MV-4-11 (cell line): ENCODE results near the gene LRIT2.
A peak's percentile ranks its signal among the peaks of the same experiment; 100 is the strongest.

Experiments used
- DNase-seq: peaks from one replicate; lab custom pipeline; 2025; lab: John Stamatoyannopoulos, UW

The LRIT2 gene

DNA sequence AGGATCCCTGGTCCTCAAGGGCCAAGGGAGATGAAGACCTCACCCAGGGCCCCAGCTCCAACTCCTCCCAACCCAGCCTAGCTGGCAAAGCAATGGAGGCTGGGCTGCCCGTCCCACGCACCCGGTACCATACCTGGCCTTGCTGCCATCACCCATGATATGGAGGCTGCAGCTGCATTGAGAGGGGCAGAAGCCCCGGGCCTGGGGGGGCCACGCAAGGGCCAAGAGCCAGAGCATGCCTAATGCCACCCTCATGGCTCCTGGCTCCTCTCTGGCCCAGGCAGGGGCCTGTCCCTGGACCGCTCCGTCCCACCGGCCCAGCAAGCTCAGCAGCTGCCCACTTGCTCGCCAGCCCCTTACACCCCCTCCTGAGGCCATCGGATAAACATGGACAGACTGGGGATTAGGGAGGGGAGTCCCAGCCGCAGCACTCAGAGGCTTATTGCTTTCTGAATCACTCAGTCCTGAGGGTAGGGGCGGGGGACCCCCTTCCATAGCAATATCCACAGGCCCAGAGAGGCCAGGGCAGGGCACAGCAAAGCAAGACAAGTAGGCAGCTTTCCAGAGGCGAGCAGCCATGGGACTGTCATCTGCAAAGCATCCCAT, 15.9 kb upstream of the LRIT2 start, which contains the start of gene LRIT1:
LRIT1 (minus strand) TSS at position 362 of the 606 bp plus-strand sequence; CDS start at position 255, 107 bp downstream.
- DNase-seq = no peak

DNA sequence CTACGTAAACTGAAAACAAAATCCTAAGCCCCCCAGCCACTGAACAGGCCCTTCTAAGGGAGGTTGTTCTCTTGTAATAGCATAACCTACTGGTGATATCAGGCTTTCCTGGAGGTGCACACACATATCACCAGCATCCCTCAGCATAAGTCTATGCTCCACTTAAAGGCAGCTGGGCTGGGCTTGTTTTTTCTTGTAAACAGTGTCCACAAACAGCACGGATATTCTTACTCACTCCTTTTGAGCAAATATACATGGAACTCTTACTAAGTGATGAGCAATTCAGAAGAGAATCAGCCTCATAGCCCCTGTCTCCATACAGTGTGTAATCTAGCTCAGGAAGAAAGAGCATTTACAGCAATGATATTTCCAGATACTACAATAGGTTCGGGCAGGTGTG, 13.6 kb upstream of the LRIT2 start:
- no peak for DNase-seq

DNA sequence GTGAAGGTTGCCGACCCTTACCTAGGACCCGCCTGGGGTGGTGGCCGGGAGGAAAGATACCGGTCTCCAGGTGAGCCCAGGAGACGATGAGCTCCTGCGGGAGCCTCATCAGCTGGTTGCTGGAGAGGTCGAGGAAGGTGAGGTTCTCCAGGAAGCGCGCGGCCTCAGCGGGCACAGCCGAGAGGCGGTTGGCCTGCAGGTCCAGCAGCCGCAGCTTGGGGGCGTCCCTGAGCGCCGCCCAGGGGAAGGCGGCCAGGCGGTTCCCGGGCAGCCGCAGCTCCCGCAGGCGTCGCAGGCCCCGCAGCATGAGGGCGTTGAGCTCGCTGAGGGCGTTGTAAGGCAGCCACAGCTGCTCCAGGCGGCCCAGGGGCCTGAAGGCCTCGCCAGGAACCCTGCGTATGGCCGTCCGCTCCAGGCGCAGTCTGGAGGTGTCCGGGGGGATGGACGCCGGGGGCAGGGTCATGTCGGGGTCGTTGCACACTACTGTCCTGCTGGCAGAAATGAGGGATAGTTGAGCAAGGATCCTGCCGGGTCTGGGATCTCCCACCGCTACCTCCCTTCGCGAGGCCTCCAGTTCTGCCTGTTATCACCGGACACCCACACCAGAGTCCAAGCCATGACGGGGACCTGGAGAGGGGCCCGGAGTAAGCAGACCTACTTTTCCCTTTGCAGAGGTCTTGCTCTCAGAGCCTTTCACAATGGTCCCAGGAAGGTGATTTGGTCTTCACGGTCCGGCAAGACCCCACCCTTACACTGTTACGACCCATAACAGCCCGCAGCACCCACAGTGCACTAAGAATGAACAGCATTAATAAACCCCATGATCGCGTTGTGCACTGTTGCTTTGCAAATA, 12.1 kb upstream of the LRIT2 start:
- no peak for DNase-seq

DNA sequence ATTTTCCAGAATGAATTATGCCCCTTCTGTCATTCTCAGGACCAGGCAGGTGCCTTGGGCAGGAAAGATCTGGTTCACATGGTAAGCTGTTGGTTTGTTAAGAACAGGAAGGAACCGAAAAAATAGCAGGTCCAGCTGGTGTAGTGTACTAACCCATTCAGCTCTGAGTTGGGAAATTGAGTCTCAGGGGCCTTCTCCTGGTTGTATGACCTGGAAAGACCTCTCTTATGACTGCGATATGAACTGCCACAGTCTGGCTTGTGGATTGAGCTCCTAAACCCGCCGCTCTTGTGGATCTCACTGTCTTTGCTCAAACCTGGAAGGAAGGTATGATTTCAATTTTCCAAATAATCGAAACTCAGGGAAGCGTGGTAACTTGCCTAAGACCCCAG, 11.5 kb upstream of the LRIT2 start:
- DNase-seq = no peak

DNA sequence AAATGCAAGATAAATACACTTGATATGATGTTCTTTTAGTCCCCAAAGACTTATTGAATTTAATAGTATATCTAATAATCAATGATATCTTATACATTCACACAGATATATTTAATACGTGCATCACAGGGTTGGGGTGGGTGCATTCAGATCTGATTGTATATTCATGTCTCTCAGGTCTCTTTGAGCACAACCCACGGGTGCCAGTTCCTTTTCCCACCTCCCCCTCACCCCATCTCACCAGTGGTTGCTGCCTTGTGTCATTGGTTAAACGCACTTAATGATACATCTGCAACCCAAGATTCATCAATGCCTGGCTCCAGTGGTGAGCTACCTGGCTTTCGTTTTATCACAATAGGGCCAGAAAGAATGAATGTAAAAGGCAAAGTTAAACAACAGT, 9.8 kb upstream of the LRIT2 start:
- no peak for DNase-seq

DNA sequence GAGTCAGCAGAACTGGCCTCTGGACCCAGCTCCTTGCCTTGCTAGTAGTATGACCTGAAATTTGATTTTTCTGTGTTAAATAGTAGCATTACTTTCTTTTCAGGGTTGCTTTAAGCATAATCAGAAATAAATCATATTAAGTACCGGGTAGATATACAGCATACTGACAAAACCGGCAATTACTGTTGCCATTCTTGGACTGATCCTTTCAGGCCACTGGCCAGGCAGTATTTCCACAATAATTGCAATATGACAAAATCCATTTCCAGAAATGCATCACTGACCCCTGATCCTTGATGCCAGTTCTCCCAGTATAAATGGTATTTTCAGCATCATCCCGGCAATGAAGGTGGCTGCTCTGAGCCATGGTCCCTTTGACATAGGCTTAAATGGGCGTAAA, 9.1 kb upstream of the LRIT2 start:
- DNase-seq = no peak

DNA sequence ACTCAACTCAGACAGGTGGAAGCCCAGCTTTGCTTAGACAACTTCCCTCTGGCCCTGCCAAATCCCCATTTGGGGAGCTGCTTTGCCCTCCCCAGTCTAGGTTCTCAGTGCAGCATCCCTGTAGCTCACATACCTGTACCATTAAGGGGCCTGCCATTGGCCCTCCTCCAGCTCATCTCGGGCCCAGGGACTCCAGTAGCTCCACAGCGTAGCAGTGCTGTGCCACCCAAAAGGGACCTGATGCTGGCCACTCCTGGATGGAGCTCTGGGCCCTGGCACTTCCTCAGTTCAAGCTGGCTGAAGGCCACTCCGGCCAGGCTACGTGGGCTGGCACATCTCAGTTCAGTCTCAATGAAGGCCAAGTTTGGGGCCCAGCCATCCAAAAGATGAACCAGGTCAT, 8.6 kb upstream of the LRIT2 start:
- DNase-seq = no peak

- DNase-seq = no peak
Measured at GRCh38 chr10:84232376-84232775, 7.0 kb upstream of the LRIT2 start.

GRCh38 chr10:84230359-84230758, 5.0 kb upstream of the LRIT2 start:
- DNase-seq = no peak

DNA sequence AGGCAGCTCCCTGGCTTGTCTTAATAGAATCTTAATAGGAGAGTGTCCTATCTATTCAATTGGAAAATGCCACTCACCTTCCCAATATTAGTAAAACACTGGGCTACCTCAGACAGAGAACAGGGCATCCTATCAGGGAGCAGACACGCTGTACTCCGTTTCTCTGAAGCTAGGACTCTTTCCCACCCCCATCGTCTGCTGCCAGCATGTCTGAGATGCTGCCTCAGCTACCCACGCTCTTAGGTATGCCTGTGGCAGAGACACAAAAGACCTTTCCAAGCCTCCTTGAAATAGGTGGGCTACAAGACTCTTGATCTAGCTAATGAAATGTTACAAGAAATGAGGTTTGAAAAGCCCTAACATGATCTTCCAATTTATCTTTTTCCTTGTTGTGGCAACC, 2.5 kb upstream of the LRIT2 start:
- no peak for DNase-seq

DNA sequence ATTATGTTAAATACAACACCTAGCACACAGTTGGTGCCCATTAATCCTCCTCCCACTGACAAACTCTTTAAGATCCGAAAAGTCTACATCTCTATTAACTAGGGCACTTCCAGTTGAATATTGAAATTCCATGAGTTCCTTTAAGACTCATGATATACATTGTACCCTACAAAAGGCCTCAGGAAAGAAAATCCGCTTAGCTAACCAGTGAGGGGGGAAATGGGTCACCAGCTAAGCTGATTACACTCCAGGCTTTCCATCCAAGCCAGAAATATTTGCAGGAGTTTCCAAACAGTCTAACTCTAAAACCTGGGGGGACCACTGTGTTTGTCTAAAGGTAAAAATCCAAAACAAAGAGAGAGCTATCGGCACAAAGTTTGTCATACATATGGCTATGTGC, 1.3 kb upstream of the LRIT2 start:
- no peak for DNase-seq

GRCh38 chr10:84224411-84225028, 824 bp downstream of the LRIT2 start:
- no peak for DNase-seq

DNA sequence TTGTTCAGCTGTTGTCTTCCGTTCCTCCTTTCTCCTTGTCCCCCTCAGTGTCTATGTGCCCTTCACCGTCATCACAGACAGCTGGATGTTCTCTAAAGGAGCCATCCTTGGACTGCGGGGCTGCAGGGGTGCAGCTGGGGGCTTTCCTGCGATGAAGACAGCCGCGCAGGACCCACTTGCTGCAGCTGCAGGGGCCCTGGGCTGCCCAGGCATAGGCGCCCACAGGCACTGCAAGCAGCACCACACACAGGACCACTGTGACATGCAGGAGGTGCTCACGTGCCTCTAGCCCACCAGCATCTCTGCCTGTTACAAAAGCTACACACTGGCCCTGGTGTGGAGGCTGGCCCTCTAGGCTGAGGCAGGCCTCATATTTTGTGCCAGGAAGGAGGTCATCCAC, 3.4 kb downstream of the LRIT2 start:
- DNase-seq = no peak

DNA sequence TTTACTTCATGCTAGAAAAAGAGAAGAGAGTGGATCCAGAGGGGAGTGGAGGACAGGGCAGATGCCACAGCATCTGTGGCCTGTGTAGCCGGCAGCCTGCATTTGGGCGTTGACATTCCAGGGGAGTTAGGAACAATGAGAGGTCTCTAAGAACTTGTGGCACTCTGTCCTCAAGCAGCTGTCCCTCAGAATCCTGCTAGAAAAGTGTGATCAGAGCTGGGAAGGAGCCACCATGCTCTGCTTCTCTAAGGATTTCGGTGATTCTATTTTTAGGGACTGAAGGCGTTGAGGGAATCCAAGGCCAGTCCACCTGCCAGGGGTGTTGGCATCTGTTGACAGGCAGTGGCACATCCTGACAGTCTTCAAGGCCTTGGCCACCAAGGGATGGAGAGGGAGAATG, 7.6 kb downstream of the LRIT2 start:
- DNase-seq = no peak

- no peak for DNase-seq
Measured at GRCh38 chr10:84216834-84217233, 8.5 kb downstream of the LRIT2 start.

DNA sequence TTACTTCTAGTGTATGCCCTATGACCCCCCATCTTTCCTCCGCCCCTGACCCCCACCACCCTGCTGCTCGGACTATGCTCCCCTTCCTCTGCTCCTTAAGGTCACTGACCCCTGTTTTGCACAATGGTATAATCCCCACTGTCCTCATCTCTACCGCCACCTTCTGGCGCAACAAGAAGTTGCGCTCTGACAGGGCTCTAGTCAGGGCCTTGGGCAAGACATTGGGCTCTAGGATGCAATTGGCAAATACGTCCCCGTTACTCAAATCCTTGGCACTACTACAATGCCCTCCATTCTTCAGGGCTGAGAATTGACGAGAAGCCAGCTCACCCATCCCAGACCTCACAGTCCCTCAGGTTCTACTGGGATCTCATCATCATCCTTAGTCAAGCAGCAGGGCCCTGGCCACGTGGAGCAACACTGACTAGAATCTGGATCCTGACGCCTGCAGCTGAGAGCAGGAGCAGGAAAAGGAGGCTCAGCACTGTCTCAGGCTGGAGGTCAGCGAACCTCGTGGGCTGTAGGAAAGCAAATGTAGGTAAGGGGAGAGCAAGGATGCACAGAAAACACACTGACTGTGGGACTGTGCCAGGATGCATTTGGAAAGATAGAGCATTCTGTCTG, 10.6 kb downstream of the LRIT2 start:
- peak; percentile 5 for DNase-seq

GRCh38 chr10:84214046-84214572, 11.2 kb downstream of the LRIT2 start:
- DNase-seq = no peak

DNA sequence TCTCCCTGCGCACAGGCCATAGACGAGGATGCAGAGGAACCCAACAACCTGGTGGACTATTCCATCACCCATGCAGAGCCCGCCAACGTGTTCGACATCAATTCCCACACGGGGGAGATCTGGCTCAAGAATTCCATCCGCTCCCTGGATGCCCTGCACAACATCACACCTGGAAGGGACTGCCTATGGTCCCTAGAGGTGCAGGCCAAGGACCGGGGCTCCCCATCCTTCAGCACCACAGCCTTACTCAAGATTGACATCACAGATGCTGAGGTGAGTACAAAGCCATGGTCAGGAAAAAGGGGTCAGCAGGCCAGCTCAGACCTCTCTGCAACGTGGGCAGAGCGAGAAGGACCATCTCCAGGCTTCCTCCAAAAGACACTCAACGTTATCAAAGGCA, 12.3 kb downstream of the LRIT2 start:
- no peak for DNase-seq

DNA sequence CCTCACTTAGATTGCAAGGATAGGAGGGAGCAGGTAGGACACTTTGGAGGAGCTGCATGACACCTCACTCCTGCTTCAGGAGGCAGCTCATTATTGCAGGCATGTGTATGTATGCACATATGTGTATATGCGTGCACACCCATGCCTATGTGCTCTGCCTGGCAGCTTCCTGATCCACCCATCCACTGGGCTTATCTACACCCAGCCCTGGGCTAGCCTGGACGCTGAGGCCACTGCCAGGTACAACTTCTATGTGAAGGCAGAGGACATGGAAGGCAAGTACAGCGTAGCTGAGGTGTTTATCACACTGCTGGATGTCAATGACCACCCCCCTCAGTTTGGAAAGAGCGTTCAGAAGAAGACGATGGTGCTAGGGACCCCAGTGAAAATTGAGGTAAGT, 13.3 kb downstream of the LRIT2 start:
- DNase-seq = no peak

DNA sequence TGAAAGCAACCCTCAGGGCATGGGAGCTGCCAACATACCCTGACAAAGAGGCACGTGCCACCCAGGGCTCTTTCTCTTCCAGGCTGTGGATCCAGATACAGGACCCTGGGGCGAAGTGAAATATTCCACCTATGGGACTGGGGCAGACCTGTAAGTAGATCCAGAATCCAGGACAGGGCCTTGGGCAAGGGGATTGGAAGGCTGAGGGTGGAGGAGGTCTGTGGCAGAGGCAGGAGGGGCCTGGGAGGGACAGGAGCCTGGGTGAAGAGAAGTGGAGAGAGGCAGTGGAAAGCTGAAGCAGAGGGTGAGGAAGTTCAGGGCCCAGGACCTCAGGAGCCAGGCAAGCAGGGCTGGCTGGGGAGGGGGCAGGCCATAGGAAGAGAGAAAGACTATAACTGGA, 13.8 kb downstream of the LRIT2 start:
- no peak for DNase-seq

DNA sequence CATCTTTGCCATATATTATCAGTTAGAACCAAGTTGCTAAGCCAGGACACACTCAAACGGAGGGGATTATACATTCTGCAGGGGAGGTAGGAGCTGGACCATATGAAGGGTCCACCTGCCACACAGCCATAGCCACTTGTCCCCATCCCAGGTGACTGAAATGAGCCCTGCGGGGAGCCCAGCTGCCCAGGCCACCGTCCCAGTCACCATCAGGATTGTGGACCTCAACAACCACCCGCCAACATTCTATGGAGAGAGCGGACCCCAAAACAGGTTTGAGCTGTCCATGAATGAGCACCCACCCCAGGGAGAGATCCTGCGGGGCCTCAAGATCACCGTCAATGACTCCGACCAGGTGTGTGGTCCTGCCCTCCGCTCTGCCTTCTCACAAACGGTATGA, 17.3 kb downstream of the LRIT2 start:
- DNase-seq = no peak

- DNase-seq = no peak
Measured at GRCh38 chr10:84205853-84206525, 19.4 kb downstream of the LRIT2 start.
